CD4-positive, alpha-beta T cell treated with Interferon gamma for 1 hour (primary cell): ENCODE measurements around the gene ZDHHC6.
"Not testable (repeated sequence)": the region's sequence is repeated elsewhere in the genome, so short reads cannot be mapped to it uniquely, and the experiment has no call there.

ENCODE experiments used
- DNase-seq: peaks from one replicate; pipeline ENCODE4 v3.0.0-alpha.2; 2020

The ZDHHC6 gene

DNA sequence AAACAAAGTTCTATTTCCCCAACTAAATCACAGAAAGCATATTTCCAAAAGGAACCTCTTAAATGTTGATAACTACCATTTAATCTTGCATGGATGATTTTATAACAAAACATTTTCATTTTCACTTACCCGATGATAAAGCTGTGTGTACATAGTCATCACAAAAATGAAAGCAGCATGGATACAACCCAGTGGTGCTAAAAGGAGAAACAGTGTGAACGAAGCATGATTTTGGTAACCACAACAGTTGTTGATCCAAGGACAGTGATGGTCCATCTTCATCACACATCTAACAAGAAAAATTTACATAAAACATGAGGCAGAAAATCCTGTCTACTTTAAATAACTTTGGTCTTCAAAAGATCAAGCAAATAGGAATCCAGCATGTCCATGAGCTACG lies 4.7 kb downstream of the ZDHHC6 start:
- DNase-seq = no peak

DNA sequence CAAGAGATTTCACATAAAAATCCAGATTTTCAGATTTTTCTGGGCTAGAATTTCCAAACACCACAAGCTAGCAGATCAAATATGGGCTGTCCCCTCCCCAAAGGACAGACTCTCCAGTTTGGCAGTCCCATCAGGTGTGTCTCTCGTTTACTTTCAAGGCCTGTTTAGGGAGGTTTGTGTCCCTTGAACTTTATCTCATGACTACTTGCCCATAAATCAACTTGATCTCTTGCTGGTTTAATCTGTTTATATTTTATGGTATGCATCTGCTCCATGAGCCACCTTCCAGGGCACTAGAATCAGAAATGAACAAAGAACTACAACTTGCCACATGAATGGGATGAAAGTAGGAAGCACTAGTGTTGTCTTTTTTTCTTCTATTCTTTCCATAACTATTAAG lies 5.2 kb downstream of the ZDHHC6 start:
- DNase-seq = no peak

DNA sequence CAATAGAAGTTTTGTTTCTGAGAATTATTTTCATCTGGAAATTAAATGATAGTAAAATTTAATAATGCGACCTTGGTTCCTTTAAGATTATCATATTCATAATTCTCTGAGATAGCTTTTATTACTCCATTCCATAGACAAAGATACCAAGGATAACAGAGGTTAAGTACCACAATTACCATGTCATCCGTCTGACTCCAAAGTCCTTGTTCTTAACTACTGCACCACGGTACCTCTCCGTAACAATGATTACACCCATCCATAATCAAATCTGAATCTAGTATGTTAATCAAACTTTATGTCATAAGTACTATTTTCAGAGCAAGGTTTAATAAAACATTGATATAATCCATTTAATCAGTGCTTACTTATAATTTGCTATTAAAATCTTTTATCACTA lies 8.4 kb downstream of the ZDHHC6 start:
- no peak for DNase-seq

DNA sequence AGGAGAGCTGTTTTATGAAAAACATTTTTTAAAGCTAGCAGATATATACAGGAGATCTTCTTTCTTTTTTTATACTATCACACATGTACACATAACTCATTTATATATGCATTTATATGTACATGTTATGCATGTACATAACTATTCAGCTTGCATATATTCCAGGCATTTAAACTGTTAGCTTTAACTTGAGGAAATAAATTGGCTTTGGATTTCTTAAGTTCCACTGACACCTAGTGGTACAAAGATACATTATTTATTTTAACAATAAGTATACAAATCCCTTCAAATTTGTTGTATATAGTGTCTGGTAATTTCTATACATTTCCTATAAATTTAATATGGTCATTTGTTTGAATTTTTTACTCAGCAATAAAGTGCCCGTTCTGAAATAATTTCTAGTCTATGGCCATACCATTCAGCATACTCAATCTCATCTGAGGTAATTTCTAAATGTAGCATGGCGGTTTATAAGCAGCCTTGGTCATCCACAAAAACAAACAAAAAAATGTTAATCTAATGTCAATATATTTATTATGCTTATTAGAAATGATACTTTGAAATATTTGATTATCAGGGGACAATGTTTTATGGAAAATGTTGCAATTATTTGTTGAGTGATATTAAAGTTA lies 11.6 kb downstream of the ZDHHC6 start:
- no peak for DNase-seq

DNA sequence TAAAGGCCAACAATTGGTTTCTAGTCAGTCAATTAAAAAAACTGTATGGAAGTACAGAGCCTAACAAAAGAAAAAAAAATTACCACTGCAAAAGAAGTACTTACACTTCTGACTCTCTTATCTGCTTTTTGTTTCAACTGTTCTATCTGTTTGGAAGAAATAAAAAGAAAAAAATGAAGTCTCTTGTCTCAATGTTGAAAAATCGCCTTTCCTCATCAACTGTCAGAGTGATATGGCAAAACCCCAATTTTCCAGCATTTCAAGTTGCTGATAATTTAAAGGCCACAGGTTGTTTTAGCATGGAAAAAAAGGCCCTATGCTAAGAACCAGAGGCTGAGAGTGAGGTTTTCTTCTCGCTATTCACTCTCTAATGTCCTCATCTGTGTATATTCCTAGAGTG lies 13.6 kb downstream of the ZDHHC6 start:
- no peak for DNase-seq

DNA sequence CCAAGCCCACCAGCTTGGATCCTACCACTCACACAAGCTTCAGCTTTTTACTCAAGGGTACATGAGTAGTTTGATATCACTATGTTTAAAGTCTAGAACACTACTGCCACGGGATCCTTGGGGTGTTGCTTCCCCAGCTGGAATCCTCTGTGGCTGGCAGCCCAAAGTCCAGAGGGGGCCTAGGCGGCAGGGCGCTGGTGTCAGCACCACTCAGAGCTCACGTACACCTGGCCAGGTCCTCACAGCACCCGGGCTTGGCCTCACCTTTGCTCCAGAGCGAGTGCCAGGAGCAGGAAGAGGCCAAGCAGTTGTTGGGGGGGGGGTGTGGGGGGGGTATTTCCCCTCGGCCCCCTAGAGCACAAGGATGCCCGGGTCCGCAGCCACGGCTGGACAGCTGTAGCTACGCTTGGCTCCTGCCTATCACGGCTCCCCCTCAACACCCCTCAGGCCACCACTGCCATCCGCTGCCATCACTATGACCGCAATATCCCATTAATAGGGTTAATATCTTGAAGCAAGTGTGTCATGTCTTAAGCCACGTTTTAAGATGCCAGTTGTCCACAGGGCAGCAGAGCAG lies 17.0 kb downstream of the ZDHHC6 start:
- DNase-seq = no peak

DNA sequence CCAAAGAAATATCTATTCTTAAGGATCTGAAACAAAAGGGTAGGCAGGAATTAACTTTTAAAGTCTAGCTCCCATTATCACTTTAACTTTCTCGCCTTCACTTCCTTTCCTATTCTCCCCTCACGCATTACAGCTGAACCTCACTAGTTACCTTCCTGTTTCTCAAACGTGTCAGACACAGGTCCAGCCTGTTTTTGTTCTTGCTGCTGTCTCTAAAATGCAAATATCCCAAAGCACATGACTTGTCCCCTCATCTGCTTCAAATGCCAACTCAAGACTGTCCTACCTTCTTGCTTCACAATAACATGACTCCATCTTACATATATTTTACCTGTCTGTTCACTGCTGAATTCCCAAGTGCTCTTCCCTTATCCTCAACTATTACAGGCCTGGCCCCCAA lies 17.6 kb downstream of the ZDHHC6 start:
- DNase-seq = no peak

DNA sequence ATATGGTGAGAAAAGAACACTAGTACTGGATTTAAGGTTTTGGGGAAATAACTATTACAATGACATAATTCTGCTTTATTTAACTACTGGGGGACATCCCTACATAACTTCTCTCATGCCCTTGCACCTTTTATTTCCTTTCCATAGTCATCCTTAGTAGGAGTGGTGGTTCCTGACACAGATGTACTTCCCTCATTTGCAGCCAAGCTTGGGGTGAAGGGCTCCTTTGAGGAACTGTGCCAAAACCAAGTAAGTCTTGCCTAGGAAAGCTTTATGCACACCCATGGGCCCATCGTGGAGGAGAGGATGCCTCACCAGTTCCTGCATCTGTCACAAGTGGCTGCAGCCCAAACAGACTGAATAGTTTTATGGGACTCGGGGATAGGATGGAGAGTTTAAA lies 20.6 kb downstream of the ZDHHC6 start:
- DNase-seq = no peak

DNA sequence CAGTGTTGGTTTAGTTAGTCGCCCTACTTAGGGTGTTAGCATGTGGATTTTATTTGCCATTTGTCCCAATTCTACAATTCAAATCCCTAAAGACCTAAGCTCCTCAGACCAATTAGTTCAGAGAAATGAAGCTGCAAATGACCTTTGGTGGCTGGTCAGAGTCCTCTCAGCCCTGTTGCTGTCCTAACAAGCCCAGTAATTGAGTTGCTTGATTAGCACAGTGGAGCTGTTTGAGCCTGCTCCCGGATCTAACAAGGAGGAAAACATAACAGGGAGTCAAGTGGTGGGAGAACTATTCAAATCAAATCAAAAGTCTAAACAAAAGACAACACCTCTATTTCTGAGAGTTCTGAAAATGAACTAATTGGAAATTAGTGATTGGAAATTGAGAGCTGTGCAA lies 22.1 kb downstream of the ZDHHC6 start:
- no peak for DNase-seq

DNA sequence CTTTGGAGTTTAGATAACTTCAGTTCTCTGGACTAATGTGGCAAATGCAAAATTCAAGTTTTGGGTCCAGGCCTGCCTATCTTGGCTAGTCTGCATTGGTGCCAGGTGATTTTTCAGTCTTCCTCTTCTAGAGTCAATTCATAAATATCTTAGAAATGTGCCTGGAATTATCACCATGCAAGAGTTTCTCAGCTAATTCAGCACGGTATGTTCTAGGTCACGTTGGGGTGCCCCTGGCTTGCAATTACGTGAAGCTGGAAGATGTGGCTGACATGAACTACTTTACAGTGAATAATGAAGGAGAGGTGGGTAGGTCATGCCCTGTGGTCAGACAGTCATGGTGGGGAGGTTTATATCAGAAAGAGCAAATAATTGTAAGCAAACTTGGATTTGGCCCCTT lies 25.0 kb downstream of the ZDHHC6 start:
- no peak for DNase-seq

DNA sequence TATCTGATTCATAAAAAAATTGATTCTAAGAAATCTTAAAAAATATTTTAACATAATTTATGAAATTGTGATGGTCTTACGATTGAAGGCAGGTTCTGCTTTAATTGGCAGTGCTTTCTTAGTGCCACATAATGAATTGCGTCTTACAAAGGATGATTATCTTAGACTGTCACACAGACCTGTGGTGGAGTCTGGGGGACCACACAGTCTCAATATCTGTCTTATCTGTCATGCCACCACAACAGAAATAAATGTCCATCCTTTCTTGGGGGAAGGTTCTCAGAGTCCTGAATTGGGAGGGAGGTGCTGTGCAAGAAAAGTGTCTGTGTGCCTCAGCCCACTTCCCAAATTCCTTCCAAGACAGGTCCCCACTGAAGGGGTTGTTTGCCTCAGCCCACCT lies 34.0 kb downstream of the ZDHHC6 start:
- no peak for DNase-seq

DNA sequence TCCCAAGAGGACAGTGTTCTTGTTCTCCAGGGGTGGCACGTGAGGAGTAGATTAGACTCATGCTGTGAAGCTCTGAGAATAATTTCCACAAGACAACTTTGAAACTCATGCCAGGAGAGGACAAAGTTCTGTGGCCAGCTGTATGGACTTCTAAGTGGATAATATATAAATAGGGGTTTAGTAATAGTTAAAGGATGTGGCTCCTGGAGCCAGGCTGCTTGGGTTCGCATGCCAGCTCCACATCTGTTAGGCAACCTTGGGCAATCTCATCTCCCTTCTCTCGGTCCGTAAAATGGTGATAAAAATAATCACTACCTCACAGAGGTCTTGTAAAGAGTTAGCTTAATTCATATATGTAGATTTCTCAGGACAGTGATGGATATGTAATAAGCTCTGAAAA lies 37.0 kb downstream of the ZDHHC6 start:
- DNase-seq = no peak

DNA sequence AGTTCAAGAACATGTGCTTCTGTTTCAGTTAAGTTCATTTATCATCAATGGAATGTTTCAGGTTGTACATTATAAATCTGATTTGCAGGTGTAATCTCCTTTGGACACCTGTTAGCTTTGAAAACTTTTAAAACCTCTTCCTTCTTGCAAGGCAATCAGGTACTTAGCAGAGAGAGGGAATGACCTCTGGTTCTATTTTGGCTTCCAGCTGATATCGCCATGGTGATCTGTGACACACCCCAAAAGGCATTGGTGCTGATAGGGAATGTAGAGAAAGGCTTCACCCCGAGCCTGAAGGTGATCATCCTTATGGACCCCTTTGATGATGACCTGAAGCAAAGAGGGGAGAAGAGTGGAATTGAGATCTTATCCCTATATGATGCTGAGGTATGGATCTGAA lies 37.4 kb downstream of the ZDHHC6 start:
- no peak for DNase-seq

DNA sequence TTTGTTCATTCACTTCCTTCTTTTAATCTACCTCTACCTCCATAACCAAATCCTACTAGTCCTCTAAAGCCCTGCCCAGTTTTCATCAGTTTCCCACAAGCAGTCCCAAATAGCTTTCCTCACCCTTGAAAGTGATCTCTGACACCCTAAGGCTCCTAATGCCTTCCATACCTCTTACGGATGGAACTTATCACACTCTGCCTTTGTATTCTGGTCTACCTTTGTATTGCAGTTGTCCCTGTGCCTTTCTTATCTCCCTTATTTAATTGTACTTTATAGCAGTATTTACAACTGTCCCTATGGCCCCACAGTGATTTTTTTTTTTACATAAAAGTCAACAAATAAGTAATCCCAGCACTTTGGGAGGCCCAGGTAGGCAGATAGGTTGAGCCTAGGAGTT lies 39.0 kb downstream of the ZDHHC6 start:
- no peak for DNase-seq

DNA sequence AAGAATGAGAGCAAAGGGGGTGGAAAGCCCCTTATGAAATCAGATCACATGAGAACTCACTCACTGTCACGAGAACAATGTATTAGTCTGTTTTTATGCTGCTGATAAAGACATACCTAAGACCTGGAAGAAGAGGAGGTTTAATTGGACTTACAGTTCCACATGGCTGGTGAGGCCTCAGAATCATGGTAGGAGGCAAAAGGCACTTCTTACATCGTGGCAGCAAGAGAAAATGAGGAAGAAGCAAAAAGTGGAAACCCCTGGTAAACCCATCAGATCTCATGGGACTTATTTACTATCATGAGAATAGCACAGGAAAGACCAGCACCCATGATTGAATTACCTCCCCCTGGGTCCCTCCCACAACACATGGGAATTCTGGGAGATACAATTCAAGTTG lies 39.9 kb downstream of the ZDHHC6 start:
- not testable (repeated sequence) for DNase-seq

DNA sequence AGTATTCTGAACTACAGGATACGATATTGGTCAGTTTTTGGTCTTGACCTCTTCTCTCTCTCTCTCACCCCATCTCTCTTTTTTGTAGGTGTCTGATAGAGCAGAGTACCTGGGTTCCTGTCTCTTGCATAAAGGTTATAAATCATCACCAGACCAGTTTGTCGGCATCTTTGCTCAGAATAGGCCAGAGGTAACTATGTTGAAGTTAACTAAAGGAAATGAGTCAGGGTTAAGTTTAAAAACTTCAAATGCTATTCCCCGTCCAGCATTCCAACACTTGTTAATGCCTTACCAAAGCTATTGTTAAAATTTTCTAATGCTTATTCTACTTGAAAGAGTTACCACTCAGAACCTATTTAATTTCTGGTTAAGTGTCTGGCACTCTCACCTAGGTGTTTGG lies 42.1 kb downstream of the ZDHHC6 start:
- DNase-seq = no peak

DNA sequence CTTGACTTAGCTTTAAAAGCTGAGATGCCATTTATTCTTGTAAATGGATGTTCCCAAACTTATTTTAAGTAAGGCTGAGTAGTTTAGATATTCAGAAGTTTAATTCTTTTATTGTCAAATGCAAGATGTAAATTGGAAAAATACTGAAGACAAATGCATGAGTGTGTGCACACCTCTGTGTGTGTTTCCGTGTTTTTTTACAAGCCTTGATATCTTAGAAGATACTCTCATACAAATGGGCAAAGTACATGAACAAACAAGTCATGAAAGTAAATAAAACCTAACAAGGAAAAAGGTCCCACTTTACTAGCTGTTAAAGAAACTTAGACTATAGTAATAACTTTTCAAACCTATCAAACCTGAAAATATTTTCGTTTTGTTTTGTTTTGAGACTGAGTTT lies 43.8 kb downstream of the ZDHHC6 start:
- no peak for DNase-seq

DNA sequence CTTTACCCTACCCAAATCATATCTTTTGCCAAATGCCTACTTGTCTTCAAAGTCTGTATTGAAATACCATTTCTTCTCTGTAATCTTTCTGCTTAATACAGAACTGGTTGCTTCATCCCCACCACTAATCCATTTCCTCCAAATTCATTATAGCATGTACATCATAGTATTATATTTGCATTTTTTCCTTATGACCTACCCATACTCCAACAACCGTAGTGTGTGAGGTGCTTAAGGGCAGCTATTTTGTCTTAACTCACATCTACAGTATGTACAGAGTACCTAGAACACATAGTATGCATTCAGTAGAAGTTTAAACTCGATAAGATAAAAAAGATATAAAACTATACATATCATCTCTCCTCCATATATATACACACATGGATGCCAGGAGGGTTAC lies 49.1 kb downstream of the ZDHHC6 start:
- no peak for DNase-seq

DNA sequence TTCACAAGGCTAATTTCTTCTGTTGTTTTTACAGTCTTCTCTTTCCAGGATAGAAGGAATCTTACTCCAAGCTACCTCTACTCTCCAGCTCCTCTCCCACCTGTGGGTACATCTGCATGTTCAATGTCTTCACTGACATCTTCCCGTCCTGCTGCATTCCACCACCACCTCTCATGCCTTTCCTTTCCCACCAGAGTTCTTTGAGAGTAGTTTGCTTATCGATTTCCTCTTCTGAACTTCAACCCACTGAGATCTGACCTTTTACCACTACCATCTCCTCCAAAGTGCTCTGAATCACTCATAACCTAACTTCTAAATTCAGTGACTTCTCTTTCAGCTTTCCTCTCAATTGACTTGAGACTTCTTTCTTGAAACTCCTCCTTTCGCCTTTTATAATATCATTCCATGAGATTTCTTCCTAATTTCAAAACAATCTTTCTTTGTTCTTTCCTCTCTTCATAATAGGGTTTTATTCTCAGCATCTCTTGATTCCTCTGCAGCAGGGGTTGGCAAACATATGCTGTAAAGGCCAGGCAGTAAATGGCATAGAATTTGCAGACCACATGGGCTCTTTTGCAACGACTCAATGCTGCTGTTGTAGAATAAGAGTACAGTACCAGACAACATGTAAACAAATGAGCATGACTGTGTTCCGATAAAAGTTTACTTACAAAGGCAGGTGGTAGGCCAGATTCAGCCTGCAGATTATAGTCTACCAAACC lies 50.7 kb downstream of the ZDHHC6 start:
- no peak for DNase-seq

DNA sequence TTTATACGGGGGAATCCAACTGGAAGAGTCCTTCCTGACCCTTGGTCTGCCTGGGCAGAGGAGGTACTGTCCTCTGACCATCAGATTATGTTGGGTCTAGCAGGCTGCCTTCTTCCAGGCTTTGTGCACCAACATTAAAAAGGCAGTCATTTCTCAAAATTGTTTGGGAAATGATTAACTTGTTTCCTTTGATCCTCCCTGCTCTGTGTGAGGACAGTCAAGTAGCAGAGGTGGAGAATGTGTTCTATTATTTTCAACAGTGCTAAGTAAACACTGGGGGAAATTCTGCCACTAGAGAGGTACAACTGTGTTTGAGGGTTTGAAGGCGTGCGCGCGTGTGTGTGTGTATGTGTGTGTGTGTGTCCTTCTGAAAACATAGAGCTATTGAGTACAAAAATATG lies 52.2 kb downstream of the ZDHHC6 start:
- no peak for DNase-seq

DNA sequence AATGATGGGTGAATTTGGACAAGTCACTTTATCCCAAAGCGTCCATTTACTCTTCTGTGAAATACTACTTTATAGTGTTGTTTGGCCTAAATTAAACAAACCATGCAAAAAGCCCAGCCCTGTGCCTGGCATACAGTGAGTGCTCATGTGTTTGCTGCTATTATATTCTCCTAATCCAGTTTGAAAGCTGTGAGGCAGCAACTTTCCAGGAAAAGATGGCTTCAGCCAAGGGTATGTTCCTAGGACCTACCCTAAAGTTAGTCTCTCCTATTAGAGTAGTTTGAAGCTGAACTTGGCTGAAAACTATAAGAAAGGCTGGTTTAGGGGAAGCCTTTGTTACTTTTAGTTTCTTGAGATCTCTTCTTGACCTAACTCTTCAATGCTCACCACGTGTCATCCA lies 52.9 kb downstream of the ZDHHC6 start:
- DNase-seq = no peak

DNA sequence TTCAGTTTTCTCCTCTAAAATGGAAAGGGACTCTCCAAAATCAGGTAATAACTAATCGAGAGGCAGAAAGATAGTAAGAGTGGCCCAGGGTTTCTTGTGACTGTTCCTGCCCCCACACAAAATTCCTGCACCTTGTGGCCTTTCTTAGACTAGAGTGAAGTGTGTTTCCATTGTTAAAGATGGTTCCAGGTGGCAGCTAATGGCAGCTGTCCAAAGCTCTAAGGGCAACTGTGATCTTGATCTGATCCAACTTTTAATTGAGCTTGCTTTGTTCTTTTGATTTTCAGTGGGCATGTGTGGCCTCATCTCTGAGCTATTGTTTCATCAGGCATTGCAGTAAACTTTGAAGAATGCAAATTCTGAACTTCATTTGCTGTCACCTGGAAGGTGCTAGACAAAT lies 53.4 kb downstream of the ZDHHC6 start:
- no peak for DNase-seq

DNA sequence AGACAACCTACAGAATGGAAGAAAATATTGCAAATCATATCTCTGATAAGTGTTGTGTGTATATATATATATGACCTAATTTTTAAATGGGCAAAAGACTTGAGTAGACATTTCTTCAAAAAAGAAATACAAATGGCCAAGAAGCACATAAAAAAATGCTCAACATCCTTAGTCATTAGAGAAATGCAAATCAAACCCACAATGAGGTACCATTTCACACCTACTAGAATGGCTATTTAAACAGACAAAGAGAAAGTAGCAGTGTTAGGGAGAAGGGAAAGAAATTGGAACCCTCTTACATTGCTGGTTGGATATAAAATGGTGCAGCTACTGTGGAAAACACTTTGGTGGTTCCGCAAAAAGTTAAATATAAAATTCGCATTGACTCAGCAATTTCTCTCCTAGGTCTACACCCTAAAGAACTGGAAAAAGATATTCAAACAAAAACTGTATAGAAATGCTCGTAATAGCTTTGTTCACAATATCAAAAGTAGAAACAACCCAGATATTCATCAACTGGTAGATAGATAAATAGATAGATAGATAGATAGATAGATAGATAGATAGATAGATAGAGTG lies 56.5 kb downstream of the ZDHHC6 start:
- DNase-seq = no peak

DNA sequence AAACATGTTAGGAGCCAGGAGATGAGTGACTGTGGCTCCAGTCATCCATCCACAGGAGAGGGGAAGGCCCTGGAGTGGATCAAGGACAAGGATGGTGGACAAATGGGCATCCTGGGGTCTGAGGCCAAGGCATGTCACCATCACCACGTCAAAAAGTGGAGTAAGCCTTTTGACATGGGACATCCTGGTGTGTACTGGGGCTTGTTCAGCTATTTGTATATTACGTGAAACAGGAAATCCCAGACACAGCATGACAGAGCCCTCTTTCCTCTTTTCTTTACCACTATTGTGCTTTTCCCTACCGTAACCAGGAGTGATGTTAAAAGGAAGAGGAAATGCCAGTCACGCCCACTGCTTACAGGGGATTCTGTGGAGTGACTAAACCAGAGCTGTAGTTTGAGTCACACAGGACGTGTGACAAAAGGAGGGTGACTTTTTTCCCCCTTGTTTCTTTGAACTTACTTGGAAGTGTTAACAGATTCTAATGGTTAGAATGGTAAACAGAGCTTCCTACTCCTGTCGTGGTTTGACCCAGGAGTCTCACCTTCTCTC lies 57.4 kb downstream of the ZDHHC6 start:
- DNase-seq = peak; percentile 73
